ENCODE measurements around the gene TEAD1.

TEAD1 gene

DNA sequence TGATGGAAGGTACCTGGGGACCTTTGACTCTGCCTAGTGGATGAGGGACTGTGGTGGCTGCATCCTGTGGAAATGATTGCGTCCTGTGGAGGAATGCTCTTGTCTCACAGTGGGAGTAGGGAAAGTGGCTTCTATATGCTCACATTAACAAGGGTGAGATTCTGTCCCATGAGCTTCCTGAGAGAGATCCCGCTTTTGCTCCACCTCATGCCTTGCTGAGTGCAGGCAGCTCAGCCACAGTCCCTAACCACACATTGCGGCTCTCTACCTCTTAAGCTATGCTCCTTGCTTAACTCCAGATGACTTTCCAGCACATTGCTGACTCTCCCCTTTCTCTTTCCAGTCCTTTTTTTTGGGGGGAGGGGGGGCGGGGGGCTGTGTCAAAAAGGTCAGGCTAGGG is 45.0 kb downstream of the TEAD1 start:
- Mint-ChIP-seq H3K4me1 (ENCODE audit: low read depth) (no peaks in the 10 kb centered on the region), H3K4me3 (no peak overlapping the region), H3K27ac (no peak overlapping the region), H3K9me3 (no peaks in the 10 kb centered on the region), H3K36me3 (ENCODE audit: low read depth) (no peaks in the 10 kb centered on the region), H3K27me3 (peaks cover 25% of the 10 kb centered on the region)
- intact Hi-C loops (cut with micrococcal nuclease), result no loop called here

DNA sequence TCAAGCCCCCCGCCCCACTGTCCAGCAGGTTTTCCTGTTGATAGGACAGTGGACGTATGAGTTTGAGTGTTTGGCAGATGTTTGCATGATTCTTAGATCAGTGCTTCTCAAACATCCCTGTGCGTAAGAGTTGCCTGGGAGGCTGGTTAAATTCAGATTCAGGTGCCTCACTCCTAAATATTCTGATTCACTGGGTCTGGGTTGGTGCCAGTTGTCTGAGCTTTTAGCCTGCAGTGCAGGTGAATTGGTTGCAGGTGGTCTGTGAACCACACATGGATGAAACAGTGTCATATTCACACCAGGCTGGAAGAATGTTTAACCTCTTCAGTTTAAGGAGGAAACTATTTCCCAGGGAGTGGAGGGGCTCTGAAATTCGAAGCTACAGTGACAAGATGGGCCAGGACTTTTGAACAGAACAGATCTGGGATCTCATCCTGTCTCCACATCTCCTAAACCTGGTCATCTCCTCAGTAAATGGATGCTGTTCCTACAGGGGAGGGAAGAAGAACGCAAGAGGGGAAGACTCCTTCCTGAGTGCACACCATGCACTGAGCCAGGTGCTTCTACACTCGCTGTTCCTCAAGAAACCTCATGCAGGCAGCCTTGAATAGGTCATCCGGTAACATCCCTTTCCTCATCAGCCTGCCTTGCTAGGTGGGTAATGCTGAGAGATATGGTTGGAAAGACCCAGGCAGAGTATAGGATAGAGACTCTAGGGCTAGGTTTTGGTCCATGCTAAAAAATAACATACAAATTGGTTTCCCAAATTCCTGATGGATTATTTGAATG is 47.8 kb downstream of the TEAD1 start:
- intact Hi-C loops (cut with micrococcal nuclease), result no loop called here
- no peak overlapping the region for H3K27ac Mint-ChIP-seq
- no peak overlapping the region for H3K4me3 Mint-ChIP-seq
- no peaks in the 10 kb centered on the region for H3K36me3 Mint-ChIP-seq (ENCODE audit: low read depth)
- H3K4me1 Mint-ChIP-seq (ENCODE audit: low read depth), result no peaks in the 10 kb centered on the region
- peaks cover 19% of the 10 kb centered on the region for H3K27me3 Mint-ChIP-seq
- H3K9me3 Mint-ChIP-seq, result no peaks in the 10 kb centered on the region

DNA sequence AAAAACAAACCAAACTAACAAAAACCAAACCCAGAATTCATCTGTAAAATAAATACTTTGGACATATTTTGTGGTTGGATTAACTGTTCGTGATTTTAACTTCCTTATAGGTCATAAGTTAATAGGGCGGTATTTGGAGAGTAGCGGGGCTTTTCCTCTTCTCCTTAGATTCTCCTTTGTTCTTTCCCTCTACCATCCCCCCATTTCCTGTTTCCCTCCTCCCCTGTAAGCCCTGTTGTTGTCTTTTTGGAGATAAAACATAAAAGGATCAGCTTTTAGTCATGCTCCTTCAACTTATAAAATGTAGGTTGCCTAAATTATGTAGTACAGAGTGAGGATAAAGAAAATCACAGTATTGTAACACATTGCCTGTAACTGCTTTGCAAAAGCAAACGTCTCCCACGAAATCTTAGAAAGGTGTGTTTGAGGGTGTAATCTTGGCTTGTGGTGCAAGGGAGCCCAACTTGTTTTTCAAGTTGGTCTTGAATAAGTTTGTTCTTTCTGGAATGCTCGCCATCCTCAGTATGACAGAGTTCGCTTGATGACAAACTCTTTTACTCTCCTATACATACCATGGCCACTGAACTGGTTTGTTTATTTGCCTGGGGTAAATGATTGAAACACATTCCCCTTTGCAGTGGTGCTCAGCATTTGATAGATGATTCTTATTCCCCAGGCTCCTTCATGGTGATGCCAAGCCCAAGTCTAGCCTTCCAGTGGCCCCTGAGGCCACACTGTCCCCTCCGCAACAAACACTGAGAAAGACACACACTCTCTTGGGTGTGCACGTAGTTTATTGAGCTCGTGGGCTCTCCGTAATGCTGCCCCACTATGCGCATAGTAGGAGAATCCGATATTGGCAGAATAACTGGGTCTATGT is 49.4 kb downstream of the TEAD1 start:
- intact Hi-C loops (cut with micrococcal nuclease), result no loop called here
- no peaks in the 10 kb centered on the region for H3K36me3 Mint-ChIP-seq (ENCODE audit: low read depth)
- H3K27me3 Mint-ChIP-seq, result peaks cover 17% of the 10 kb centered on the region
- no peak overlapping the region for H3K27ac Mint-ChIP-seq
- H3K9me3 Mint-ChIP-seq, result no peaks in the 10 kb centered on the region
- no peaks in the 10 kb centered on the region for H3K4me1 Mint-ChIP-seq (ENCODE audit: low read depth)
- no peak overlapping the region for H3K4me3 Mint-ChIP-seq

DNA sequence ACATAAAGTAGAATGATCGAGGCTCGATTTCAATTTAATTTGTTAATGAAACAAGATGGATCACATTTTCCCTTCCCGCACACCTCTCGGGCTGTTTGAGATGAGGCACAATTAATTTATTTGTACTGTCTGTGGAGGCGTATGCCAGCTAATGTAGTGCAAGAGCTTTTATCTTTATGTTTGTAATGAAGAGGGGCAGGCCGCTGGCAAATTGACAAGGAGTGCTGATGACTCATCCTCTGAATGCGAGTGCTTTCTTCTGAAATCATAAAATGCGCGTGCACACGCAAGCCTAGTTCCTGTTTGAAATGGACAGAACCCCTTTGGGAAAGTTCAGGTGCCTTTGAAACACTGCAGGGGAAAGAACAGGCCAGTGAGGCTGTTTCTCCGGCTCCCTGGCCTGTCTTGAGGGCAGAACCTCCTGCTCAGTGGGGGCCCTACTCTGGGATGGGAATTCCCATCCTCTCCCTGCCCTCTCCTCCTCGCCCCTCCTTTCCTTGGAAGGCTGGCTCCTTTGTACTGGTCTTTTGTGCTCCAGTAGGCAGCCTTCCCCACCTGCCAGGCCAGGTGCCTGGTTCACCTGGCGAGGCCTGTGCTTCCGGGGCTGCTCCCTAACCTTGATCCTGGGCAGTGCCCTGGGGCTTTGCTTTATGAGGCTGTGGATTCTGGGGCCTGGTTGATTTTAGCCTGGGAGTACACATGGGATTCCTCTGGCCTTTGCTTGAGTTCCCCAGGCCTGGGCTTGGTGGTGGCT is 50.3 kb downstream of the TEAD1 start:
- Mint-ChIP-seq H3K27ac (no peak overlapping the region), H3K4me3 (no peak overlapping the region), H3K27me3 (peaks cover 13% of the 10 kb centered on the region), H3K36me3 (ENCODE audit: low read depth) (no peaks in the 10 kb centered on the region), H3K9me3 (no peaks in the 10 kb centered on the region), H3K4me1 (ENCODE audit: low read depth) (no peaks in the 10 kb centered on the region)
- intact Hi-C loops (cut with micrococcal nuclease), result no loop called here

DNA sequence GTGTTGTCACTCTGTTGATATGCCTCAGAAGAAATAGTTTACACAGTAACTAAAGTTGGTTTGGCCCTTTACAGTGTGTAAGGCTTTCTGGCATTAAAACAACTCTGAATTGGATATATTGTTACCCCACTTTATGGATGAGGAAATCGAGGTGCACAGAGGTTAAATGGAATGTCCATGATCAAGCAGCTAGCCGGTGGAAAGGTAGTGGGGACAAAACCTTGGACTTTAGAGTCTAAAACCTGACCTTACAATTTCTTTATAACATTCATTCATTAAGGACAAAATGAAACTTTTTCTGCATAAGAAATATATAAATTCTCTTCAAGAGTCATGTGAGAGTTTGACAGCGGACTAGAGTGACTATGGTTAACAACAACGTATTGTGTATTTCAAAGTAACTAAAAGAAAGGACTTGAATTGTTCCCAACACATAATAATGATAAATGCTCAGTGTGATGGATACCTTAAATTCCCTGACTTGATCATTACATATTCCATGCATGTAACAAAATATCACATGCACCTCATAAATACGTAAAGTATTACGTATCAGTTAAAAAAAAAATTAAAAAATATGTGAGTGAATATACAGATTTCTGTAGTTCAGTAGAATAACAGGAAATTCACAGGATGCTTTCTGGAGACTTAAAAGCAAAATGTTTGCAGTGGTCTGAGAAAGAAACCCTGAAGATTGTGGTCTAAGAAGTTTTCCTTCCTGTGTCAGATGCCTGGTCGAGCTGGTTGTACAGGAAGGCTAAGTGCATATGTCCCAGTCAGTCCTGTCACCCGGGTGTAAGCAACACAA is 51.0 kb downstream of the TEAD1 start:
- H3K4me3 Mint-ChIP-seq, result no peak overlapping the region
- H3K27ac Mint-ChIP-seq, result no peak overlapping the region
- H3K4me1 Mint-ChIP-seq (ENCODE audit: low read depth), result no peaks in the 10 kb centered on the region
- H3K36me3 Mint-ChIP-seq (ENCODE audit: low read depth), result no peaks in the 10 kb centered on the region
- intact Hi-C loops (cut with micrococcal nuclease), result no loop called here
- peaks cover 11% of the 10 kb centered on the region for H3K27me3 Mint-ChIP-seq
- no peaks in the 10 kb centered on the region for H3K9me3 Mint-ChIP-seq

DNA sequence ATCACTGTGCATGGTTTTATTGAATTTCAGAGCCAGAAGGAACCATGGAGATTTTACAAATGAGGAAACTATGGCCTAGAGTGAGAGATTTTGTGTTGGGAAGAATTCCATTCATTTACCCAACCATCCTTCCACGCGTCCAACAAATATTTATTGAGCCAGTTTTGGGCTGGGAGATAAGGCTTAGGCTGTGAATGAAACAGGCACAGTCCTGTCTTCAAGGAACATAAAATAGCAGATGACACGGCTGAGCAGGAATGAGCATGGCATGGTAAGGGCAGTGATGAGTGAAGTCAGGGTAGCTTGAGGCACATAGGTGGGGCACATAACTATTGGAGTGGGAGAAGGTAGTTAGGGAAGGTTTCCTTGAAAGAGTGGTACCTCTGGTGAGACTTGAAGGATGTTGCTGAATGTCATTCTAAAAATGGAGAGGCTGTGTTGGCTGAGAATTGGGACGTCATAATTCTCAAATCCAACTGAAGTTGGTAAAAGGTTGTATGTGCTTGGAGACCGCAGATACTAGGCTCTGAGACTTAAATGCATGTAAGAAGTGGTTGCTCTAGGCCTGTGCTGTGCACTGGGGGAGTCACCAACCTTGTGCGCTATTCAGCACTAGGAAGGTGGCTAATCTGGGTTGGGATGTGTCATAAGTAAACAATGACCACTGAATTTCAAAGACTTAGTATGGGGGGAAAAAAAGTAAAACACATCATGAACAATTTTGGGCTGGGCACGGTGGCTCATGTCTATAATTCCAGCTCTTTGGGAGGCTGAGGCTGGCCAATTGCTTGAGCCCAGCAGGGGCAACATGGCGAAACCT is 51.9 kb downstream of the TEAD1 start:
- intact Hi-C loops (cut with micrococcal nuclease), result no loop called here

DNA sequence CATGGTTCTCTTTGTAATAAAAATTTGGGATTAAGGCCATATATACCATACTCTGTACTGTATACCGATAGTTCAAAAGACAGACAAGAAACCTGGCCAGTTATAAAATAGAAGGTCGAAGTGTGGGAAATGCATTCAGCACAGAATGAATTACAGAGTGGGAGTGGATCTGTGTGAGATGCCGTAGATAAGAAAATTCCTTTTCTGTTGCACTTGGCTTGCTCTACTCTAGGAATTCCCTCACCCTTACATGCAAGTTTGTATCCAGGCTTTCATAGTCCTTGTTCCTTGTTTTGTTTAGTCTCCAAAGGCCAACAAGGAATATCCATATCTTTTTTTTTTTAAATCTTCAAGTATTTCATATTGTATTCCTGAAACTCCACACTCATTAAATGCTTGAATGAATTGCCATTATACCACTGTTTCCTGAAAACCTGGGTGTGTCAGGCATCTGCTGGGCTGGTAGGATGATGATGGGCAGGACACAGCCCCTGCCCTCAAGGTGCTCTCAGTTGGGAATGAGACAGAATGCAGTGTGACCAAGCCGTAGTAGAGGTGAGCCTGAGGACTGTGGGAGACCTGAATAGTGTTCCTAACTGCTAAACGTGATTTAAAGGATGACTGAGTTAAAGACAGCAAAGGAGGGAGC is 53.5 kb downstream of the TEAD1 start:
- Mint-ChIP-seq H3K36me3 (ENCODE audit: low read depth) (no peaks in the 10 kb centered on the region), H3K27ac (no peak overlapping the region), H3K4me3 (no peak overlapping the region), H3K4me1 (ENCODE audit: low read depth) (no peaks in the 10 kb centered on the region), H3K9me3 (no peaks in the 10 kb centered on the region), H3K27me3 (peaks cover 9% of the 10 kb centered on the region)
- intact Hi-C loops (cut with micrococcal nuclease), result no loop called here

More for the DNA sequence above, 51.9 kb downstream of the TEAD1 start:
- Mint-ChIP-seq H3K27me3 (peaks cover 11% of the 10 kb centered on the region), H3K4me1 (ENCODE audit: low read depth) (no peaks in the 10 kb centered on the region), H3K36me3 (ENCODE audit: low read depth) (no peaks in the 10 kb centered on the region), H3K27ac (no peak overlapping the region), H3K4me3 (no peak overlapping the region), H3K9me3 (no peaks in the 10 kb centered on the region)

DNA sequence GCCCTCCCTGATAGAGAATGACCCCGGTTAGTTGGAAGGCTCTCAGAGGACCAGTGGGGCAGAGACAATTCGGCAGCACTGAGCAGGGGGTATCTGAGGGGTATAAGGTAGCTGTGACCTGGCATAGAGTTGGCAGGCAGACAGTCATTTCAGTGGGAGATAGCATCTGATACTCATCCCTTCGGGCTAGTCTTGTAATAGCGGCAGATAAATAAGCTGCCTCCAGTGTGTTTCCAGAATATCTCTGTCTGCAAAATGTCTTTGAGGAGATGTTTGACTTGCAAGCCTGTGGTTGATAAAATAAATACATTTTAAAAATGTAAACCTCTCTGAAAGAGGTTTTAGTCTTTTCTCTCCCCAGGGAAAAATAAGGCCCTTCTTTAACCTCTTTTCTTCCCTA is 54.2 kb downstream of the TEAD1 start:
- Mint-ChIP-seq H3K36me3 (ENCODE audit: low read depth) (no peaks in the 10 kb centered on the region), H3K27ac (no peak overlapping the region), H3K4me3 (no peak overlapping the region), H3K27me3 (peaks cover 9% of the 10 kb centered on the region), H3K9me3 (no peaks in the 10 kb centered on the region), H3K4me1 (ENCODE audit: low read depth) (no peaks in the 10 kb centered on the region)
- intact Hi-C loops (cut with micrococcal nuclease), result no loop called here

DNA sequence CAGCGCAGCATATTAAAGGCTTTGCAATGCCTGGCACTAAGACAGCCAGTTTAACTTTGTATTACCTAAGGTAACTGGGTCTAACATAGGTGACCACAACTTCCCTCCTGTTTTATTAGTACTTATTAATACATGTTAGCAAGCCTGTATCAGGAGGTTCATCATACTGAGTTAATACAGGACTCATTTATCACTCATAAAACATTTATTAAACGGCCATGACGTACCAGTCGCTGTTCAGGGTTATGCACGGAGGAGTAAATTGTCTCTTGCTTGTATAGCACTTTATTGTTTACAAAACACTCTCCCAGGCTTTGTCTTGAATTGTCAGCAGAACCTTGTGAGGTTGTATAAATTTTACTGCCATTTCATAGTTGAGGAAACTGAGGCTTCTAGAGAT is 55.7 kb downstream of the TEAD1 start:
- no peaks in the 10 kb centered on the region for H3K4me1 Mint-ChIP-seq (ENCODE audit: low read depth)
- intact Hi-C loops (cut with micrococcal nuclease), result no loop called here
- no peak overlapping the region for H3K4me3 Mint-ChIP-seq
- no peak overlapping the region for H3K27ac Mint-ChIP-seq
- H3K27me3 Mint-ChIP-seq, result peaks cover 3% of the 10 kb centered on the region
- no peaks in the 10 kb centered on the region for H3K36me3 Mint-ChIP-seq (ENCODE audit: low read depth)
- H3K9me3 Mint-ChIP-seq, result no peaks in the 10 kb centered on the region

DNA sequence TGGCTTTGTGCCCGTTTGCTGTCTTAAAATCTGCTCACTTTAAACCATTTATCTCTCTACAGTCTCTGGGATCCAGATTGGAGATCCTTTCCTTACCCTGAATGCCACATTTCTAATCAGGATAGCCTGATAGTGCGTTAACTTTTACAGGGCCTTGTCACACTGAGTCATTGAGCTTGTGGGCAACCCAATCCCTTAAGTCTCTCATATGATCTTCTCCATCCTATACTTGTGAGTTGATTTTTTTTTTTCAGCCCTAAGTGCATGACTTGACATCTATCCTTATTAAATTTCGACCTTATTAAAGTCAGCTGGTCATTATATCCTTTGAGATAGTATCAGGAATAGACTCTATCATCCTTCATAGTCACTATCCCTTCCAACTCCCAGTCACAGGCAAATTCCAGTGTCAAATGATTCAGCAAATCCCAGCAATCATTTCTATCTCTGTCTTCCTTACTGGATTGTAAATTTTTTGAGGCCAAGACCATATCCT is 57.7 kb downstream of the TEAD1 start:
- intact Hi-C loops (cut with micrococcal nuclease), result no loop called here
- no peak overlapping the region for H3K4me3 Mint-ChIP-seq
- H3K27ac Mint-ChIP-seq, result no peak overlapping the region
- no peaks in the 10 kb centered on the region for H3K9me3 Mint-ChIP-seq
- no peaks in the 10 kb centered on the region for H3K4me1 Mint-ChIP-seq (ENCODE audit: low read depth)
- H3K36me3 Mint-ChIP-seq (ENCODE audit: low read depth), result no peaks in the 10 kb centered on the region
- H3K27me3 Mint-ChIP-seq, result peaks cover 2% of the 10 kb centered on the region

DNA sequence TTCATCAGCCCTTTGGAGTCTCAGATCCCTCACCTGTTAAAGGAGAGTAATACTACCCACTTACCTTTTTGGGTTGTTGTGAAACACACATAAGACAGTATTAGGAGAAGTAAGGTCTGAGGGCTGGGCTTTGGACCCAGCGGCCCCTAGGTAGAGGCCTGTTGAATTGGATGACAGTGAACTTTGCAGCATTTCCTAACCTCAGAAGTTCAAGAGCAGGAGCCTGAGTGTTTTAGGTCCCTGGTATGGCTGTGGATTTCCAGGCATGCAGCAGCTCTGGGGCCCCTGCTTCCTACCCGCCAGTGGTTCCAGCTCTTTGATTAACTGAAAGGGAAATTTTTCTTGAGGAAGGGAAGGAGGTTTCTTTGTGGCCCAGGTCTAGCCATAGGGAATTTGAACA is 58.9 kb downstream of the TEAD1 start:
- H3K36me3 Mint-ChIP-seq (ENCODE audit: low read depth), result no peaks in the 10 kb centered on the region
- intact Hi-C loops (cut with micrococcal nuclease), result no loop called here
- no peak overlapping the region for H3K27ac Mint-ChIP-seq
- H3K4me1 Mint-ChIP-seq (ENCODE audit: low read depth), result no peaks in the 10 kb centered on the region
- no peaks in the 10 kb centered on the region for H3K27me3 Mint-ChIP-seq
- H3K4me3 Mint-ChIP-seq, result no peak overlapping the region
- H3K9me3 Mint-ChIP-seq, result no peaks in the 10 kb centered on the region

DNA sequence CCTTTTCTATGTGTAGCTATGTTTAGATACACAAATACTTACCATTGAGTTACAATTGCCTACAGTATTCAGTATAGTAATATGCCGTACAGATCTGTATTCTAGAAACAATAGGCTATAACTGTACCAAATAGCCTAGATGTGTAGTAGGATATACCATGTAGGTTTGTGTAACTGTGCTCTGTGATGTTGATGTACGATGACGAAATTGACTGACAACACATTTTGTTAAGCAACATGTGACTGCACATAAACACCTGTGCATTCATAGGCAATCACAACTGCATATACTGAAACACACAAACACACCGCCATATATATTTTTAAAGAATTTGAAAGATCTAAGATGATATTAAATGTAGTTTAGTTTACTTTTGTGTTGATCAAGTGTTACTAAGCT is 60.4 kb downstream of the TEAD1 start:
- Mint-ChIP-seq H3K27ac (no peak overlapping the region), H3K36me3 (ENCODE audit: low read depth) (no peaks in the 10 kb centered on the region), H3K9me3 (no peaks in the 10 kb centered on the region), H3K4me3 (no peak overlapping the region), H3K27me3 (no peaks in the 10 kb centered on the region), H3K4me1 (ENCODE audit: low read depth) (no peaks in the 10 kb centered on the region)
- intact Hi-C loops (cut with micrococcal nuclease), result no loop called here

Measured in dendritic cell treated with granulocyte-macrophage colony-stimulating factor and Interleukin-4, amounts not matched to agents 40 ng/mL and 50 ng/mL, for 4 days (primary cell).